GM21723 (cell line): Measurements from ENCODE around the gene GPM6B.
"Not testable (repeated sequence)": the region's sequence is repeated elsewhere in the genome, so short reads cannot be mapped to it uniquely, and the experiment has no call there.

Source experiments
- ATAC-seq: cut with Tn5 transposase; IDR thresholded peaks from one replicate; pipeline ENCODE4 v1.9.1; 2021; ENCODE audit warnings: mild to moderate bottlenecking, moderate library complexity; ENCODE audit not compliant: unreplicated experiment

GPM6B gene

GRCh38 chrX:13733506-13733905 is 83.4 kb downstream of the GPM6B start:
- no peak for ATAC-seq

GRCh38 chrX:13732246-13733067 is 84.4 kb downstream of the GPM6B start:
- no peak for ATAC-seq

- not testable (repeated sequence) for ATAC-seq
Observed at GRCh38 chrX:13730523-13730922, 86.4 kb downstream of the GPM6B start.

GRCh38 chrX:13726583-13726982 is 90.3 kb downstream of the GPM6B start:
- not testable (repeated sequence) for ATAC-seq

- ATAC-seq, result not testable (repeated sequence)
Observed at GRCh38 chrX:13724878-13725277, 92.0 kb downstream of the GPM6B start.

- no peak for ATAC-seq
Observed at GRCh38 chrX:13721819-13722519, 94.9 kb downstream of the GPM6B start.

GRCh38 chrX:13721371-13721770 is 95.5 kb downstream of the GPM6B start:
- no peak for ATAC-seq
